Activated CD4-positive, alpha-beta T cell treated with anti-CD3 and anti-CD28 coated beads, Interleukin-10, Interleukin-2, amounts not matched to agents 100 ng/mL and 50 ng/mL, durations not matched to agents 16 hours and 8 hours (primary cell): ENCODE results near the gene PTPN13.
"Not testable (repeated sequence)": the region's sequence is repeated elsewhere in the genome, so short reads cannot be mapped to it uniquely, and the experiment has no call there.

ENCODE experiments used
- DNase-seq: peaks from one replicate; pipeline ENCODE4 v3.0.0-alpha.2; 2020

Gene PTPN13

GRCh38 chr4:86719149-86719548, 125.0 kb downstream of the PTPN13 start:
- DNase-seq: not testable (repeated sequence)

- DNase-seq: peak; percentile 22
Measured at GRCh38 chr4:86720508-86721068, 126.5 kb downstream of the PTPN13 start.

GRCh38 chr4:86721412-86721811, 127.3 kb downstream of the PTPN13 start:
- no peak for DNase-seq

GRCh38 chr4:86730310-86730709, 136.2 kb downstream of the PTPN13 start:
- DNase-seq: no peak

- DNase-seq: no peak
Measured at GRCh38 chr4:86737244-86737643, 143.1 kb downstream of the PTPN13 start.

DNA sequence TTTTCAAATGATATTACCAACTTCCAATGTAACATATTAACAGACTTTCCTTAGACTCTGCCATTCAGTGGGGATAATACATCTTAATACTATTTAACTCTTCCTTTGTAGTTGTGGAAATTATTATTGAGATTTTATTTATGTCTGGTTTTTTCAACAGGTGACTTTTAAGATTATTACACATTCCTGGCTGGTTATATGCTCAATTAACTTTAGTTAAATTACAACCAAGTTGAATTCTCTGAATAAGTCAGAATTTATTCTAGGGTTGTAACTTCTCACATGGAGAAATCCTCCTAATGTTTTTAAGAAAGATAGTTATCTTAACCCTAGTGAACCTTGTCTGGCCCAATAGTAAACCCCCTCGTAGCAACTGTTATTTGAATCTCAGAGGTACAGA, 147.7 kb downstream of the PTPN13 start:
- no peak for DNase-seq

DNA sequence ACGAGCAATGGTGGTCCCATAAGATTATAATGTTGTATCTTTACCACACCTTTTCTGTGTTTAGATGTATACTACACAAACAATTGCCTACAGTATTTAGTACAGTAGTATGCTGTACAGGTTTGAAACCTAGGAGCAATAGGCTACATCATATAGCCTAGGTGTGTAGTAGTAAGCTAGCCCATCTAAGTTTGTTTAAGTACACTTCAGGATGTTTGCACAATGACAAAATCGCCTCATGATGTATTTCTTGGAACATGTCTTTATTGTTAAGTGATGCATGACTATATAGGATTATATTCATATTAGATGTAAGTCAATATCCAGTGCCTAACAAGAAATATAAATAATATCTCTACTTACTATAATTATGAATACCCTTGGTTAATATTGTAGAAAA, 150.5 kb downstream of the PTPN13 start:
- DNase-seq: no peak

DNA sequence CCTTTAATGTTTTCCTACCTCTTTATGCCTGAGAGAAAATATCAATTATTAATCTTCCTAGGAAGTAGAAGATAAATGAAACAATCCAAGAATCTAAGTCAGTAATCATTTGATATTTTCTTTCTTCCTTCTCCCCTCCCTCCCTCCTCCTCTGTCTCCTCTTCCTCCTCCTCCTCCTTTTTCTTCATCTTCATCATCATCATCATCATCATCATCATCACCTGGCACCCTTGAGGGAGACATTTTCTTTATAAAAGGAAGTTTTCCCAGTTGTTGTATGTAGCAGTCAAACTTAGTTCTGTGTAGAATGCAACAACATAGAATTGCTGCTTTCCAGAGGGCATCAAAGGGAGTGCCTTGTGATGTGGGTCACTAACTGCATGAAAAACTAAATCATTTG, 155.0 kb downstream of the PTPN13 start:
- DNase-seq: no peak

GRCh38 chr4:86755388-86755787, 161.3 kb downstream of the PTPN13 start:
- peak; percentile 15 for DNase-seq

- DNase-seq: no peak
Measured at GRCh38 chr4:86757468-86757867, 163.4 kb downstream of the PTPN13 start.

- DNase-seq: no peak
Measured at GRCh38 chr4:86759298-86759697, 165.2 kb downstream of the PTPN13 start.

DNA sequence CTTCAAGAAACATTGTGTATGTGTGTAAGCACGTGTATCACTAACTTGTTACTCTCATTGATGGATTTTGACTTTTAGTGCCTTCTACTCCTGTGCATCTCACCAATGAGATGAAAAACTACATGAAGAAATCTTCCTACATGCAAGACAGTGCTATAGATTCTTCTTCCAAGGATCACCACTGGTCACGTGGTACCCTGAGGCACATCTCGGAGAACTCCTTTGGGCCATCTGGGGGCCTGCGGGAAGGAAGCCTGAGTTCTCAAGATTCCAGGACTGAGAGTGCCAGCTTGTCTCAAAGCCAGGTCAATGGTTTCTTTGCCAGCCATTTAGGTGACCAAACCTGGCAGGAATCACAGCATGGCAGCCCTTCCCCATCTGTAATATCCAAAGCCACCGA, 168.5 kb downstream of the PTPN13 start:
- no peak for DNase-seq

DNA sequence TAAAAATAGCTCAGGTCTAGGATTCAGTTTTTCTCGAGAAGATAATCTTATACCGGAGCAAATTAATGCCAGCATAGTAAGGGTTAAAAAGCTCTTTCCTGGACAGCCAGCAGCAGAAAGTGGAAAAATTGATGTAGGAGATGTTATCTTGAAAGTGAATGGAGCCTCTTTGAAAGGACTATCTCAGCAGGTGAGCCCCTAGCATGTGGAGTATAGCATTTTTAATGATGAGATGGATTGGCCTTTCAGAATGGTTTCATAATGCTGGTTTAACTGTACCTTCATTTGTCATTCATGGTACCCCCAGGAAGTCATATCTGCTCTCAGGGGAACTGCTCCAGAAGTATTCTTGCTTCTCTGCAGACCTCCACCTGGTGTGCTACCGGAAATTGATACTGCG, 175.7 kb downstream of the PTPN13 start:
- DNase-seq: no peak

DNA sequence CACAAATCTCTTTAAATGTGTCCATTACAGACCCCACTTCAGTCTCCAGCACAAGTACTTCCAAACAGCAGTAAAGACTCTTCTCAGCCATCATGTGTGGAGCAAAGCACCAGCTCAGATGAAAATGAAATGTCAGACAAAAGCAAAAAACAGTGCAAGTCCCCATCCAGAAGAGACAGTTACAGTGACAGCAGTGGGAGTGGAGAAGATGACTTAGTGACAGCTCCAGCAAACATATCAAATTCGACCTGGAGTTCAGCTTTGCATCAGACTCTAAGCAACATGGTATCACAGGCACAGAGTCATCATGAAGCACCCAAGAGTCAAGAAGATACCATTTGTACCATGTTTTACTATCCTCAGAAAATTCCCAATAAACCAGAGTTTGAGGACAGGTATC, 177.0 kb downstream of the PTPN13 start:
- no peak for DNase-seq

GRCh38 chr4:86775061-86775460, 180.9 kb downstream of the PTPN13 start:
- DNase-seq: no peak

DNA sequence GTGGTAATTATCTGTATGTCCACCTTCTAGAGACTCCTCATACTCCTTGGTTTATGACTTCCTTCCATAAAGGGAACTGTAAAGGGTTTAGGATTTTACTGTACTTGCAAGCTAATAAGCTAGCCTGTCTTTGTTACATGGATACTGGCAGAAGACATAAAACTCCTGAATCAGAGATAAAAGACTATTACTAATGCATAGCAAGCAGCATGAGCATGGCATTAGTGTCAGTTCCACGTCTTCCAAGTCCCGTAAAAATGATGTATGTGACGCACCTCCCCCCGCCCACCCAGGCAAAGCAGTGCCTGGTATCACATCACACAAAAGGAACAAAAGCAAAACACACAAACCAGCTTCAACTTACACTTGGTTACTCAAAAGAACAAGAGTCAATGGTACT, 184.1 kb downstream of the PTPN13 start:
- no peak for DNase-seq

GRCh38 chr4:86788826-86789225, 194.7 kb downstream of the PTPN13 start:
- no peak for DNase-seq

DNA sequence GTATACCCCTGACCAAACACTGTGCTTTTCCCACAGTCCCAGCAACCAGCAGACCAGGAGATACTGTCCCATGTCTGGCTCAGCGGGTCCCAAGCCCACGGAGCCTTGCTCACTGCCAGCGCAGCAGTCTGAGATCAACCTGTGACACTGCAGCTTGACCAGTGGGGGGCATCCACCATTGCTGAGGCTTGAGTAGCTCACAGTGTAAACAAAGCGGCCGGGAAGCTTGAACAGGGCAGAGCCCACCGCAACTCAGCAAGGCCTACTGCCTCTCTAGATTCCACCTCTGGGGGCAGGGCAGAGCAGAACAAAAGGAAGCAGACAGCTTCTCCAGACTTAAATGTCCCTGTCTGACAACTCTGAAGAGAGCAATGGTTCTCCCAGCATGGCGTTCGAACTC, 197.0 kb downstream of the PTPN13 start:
- no peak for DNase-seq

DNA sequence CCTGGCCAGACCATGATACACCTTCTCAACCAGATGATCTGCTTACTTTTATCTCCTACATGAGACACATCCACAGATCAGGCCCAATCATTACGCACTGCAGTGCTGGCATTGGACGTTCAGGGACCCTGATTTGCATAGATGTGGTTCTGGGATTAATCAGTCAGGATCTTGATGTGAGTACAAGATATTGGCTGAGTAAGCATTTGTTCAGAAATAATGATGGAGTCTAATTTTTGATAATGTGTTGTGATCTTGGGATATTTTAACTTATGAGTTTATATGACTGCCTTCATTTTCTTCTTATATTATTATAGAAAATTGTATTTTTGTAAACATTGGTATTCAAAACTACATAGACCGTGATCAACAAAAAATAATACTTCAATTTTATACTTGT, 215.7 kb downstream of the PTPN13 start:
- DNase-seq: no peak

DNA sequence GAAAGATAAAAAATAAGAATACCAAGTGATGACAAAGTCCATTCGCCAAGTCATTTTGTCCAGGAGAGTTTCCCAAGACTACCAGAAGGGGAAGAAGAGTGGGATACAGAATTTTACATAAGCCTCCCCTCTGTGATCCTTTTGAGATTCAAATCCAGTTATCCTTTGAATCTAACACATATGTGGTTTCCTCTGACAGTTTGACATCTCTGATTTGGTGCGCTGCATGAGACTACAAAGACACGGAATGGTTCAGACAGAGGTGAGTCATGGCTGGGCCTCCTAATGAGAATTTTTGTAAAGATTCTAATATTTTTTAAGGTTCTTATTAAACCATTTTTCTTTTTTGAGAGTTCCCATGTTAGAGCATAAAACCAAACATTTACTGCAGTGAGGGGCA, 216.7 kb downstream of the PTPN13 start:
- no peak for DNase-seq

DNA sequence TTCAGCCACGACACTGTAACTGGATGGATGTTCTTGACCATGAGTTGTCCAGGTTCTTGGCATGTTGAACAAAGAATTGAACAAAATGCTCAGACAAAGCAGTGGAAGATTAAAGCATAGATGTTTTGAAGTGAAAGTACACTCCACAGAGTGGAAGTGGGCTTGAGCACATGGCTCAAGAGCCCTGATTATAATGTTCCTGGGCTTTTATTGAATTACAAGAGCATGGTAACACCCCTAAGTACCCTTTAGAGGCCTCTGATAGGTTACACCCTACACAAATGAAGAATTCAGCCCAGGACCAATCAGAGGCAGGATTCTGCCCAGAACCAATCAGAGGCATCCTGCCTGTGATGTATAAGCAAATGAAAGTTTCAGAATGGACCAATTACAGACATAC, 221.5 kb downstream of the PTPN13 start:
- DNase-seq: no peak

DNA sequence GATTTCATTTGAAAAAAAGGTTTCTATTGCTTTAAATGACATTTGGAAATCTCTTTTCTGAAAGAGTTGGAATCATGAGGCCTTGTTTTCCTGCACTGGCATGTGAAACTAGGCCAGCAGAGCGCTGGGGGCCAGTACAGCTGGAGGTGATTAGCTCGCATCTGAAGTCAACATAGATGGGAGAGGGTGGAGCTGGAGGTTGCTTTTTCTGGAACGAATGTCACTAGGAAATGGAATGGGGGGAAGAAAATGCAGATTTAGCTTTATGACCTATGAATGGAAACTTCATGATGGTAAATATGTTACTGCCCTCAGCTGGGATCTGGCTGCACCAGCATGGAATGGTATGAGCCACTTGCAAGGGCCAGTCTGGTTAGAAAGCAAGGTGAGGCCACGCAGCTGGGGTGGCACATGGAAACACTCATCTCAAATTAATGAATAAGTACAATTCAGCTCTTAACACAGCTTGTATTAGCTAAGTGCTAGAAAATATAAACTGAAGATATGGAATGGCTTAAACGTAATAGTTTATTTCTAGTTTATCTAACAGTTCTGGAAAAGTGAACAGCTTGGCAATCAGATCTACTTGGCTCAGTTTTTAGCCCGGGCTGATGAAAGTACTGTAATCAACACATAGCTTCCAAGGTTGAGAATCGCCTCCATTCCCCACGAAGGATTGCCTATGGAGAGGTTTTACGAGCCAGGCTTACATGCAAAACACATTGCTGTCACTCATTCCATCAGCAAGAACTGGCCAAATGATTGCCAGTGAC, 222.6 kb downstream of the PTPN13 start:
- DNase-seq: no peak

DNA sequence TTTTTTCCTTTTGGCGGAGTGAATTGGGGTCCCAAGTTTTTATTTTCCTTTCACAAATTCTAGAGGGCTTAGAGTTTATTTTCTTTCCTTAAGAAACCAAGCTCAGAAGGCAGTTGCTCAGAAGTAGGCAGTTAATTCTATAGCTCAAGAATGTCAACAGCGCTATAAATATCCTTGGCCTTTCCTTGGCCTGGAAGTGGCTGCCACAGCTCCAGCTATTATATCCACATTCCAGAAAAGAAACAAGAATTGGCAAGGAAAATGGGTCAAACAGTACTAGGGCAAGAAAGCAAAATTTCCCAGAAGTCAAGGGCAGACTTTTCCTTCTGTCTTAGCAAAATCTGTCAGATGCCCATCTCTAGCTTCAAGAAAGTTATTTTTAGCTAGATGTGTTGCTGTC, 224.1 kb downstream of the PTPN13 start:
- DNase-seq: no peak

DNA sequence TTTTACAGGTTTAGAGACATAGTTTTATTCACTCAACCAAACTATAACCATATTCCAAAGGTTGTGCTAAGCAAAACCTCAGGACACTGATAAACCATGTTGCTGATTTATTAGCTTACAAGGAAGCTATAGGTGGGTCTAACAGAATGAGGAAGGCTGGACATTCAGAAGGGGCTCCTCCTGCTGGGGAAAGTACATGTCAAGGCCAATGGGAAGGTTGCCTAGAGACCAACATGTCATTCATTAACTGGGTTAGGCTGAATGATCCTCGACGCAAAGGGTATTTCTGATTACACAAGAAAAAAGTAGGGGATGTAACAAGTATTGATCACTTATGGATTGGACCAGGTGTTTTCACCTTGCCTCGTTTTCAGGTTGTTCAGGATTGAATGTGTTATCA, 224.7 kb downstream of the PTPN13 start:
- no peak for DNase-seq

DNA sequence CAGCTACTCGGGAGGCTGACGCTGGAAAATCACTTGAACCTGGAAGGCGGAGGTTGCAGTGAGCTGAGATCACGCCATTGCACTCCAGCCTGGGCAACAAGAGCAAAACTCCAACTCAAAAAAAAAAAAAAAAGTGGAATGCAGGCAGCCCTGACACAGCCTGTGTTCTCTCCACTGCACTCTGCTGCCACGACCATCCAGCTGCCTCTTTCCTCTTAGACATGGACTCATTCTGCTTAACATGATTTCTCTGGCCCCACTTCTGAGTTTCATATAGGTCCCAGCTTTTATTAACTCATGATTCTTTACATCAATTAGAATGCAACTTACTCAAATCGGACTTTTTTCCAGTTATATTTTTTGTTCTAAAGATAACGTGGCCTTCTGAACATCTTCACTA, 225.4 kb downstream of the PTPN13 start:
- no peak for DNase-seq
